C4-2B (cell line): Measurements from ENCODE around the gene C1orf50.
A peak's percentile ranks its signal among the peaks of the same experiment; 100 is the strongest.

Experiments
- H3K27ac ChIP-seq: fragments of 450-650 bp; 2 replicates; pipeline ENCODE4 v1.5.1; 2017
- ZFX ChIP-seq: fragments of 450-650 bp; IDR thresholded peaks from 2 replicates; pipeline ENCODE4 v1.6.1; 2017
- TF ChIP-seq, protein P1 (sequence below): fragments of 450-650 bp; conservative IDR thresholded peaks from 2 replicates; pipeline ENCODE4 v1.5.1; 2017; ENCODE audit warnings: mild to moderate bottlenecking

C1orf50 gene

DNA sequence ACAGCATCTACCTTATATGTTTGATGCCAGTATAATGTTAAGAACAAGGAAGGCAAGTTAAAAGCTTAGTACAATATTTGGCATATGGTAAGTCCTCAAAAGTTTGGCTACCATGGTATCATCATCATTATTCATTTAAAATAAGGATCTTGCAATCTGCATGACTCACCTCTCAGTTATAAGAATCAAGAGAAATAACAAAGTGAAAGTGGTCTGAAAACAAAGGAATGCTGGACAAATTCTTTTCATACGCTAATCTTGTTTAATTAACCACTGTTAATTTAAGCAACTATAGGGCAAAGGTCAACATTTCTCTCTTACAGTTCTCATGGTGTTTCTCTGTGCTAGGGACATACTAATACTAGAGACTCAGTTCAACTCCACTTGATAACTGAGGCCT lies 14.0 kb upstream of the C1orf50 start:
- H3K27ac ChIP-seq = no peak overlapping the region
- TF ChIP-seq ZFX = no peak
- TF ChIP-seq, protein P1, sequence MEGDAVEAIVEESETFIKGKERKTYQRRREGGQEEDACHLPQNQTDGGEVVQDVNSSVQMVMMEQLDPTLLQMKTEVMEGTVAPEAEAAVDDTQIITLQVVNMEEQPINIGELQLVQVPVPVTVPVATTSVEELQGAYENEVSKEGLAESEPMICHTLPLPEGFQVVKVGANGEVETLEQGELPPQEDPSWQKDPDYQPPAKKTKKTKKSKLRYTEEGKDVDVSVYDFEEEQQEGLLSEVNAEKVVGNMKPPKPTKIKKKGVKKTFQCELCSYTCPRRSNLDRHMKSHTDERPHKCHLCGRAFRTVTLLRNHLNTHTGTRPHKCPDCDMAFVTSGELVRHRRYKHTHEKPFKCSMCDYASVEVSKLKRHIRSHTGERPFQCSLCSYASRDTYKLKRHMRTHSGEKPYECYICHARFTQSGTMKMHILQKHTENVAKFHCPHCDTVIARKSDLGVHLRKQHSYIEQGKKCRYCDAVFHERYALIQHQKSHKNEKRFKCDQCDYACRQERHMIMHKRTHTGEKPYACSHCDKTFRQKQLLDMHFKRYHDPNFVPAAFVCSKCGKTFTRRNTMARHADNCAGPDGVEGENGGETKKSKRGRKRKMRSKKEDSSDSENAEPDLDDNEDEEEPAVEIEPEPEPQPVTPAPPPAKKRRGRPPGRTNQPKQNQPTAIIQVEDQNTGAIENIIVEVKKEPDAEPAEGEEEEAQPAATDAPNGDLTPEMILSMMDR = no peak

DNA sequence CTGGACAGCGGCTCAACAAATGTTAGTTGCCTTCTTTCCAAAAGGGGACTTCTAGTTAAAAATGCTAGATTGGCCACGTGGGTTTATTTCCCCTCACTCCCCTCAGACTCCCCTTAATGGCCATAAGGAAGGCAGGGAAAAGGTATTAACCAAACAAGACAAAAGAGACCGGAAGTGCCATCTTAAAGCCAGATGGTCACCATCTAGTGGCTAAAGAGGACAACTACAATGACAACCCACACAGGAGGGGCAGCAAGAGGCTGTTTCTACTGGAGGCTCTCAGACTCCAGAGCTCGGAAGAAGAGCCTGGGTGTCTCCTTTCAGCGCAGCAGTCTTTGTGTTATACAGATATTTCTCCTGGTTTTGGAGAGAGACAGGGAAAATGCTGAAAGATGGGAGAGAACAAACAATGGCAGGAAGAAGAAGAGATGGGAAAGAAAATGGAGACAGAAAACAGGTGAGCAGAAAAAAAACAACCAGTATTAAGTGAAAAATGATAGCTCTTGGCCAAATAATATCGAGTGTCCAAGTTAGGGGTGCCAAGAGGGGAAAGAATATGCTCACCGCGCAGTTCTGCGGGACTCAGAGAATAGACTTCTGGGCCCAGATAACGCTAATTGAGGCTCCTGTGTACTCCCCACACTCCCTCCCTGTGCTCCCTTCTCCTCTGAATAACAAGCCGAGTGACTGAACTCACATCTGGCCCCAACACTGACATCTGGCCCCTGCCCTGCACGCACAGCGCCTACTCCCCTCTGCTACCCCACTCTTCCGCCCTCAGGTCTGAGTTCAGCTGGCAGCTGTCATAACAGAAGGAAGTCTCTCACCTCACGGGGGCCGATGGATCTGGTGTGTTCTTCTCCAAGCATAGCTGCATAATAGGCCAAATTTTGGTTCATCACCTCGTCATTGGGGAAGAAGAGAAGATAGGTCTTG lies 9.8 kb upstream of the C1orf50 start:
- no peak overlapping the region for H3K27ac ChIP-seq
- no peak for TF ChIP-seq ZFX
- TF ChIP-seq, protein P1 = peak; percentile 90

DNA sequence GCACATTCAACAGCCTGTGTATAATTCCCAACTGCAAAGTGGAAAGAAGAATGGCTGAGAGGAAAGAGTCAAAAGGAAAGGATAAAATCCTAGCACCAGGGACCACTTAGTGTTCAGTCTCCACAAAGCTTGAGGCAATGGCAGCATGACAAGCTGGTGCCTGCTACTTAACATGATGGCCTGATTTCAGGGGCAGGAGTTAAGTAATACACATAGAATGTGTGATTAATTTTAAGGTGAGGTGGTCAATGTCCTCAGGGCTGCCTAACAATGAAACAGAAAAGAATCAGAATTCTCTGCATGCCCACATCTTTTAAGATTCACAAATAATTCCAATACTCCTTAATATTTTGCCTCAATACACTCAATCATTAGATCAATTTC lies 9.2 kb upstream of the C1orf50 start:
- no peak overlapping the region for H3K27ac ChIP-seq
- TF ChIP-seq, protein P1 = no peak
- TF ChIP-seq ZFX = no peak

DNA sequence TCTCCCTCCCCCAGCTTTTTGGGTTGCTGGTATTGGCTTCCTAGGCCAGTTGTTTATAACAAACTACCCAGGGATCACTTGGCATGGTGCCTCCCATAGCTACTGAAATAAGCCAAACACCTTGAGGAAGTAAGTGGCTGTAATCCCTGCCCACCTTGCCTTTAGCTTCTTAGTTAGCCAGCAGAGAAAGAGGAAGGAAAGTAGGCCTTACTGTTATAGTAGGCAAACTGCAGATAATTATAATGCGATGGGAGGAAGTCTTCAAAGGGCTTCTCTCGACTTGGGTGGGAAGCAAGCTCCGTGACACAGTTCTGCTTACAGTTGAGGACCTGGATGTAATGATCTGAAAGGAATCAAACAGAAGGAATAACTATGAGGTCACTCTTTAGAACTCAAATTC lies 8.4 kb upstream of the C1orf50 start:
- H3K27ac ChIP-seq = no peak overlapping the region
- no peak for TF ChIP-seq ZFX
- TF ChIP-seq, protein P1 = no peak

DNA sequence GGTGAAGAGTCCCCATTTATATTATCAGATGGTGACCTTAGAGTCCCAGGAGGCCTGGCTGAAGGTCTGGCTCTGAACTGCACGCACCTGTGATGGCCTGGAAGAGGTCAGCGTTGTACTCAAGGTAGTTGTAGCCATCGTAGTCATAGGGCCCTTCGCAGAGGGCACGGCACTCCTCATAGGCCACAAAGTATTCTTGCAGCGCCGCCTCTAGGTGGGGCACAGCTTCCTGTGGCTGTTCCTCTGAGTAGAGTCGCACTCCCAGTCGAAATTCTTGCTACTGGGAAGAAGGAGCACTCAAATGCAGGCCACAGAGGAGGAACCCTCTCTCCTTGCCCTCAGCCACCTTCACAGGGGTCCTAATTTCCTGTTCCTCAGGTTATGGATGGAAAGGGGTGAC lies 7.9 kb upstream of the C1orf50 start:
- H3K27ac ChIP-seq = no peak overlapping the region
- no peak for TF ChIP-seq ZFX
- TF ChIP-seq, protein P1 = no peak

DNA sequence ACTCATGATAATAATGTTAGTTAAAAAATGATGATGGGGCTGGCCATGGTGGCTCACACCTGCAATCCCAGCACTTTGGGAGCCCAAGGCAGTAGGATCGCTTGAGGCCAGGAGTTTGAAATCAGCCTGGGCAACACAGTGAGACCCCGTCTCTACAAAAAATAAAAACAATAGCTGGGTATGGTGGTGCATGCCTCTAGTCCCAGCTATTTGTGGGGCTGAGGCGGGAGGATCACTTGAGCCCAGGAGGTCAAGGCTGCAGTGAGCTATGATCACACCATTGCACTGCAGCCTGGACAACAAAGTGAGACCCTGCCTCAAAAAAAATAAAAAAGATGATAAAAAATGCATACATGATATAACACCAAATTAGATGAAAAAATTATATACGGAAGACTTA lies 5.5 kb upstream of the C1orf50 start:
- no peak overlapping the region for H3K27ac ChIP-seq
- TF ChIP-seq, protein P1 = no peak
- no peak for TF ChIP-seq ZFX

DNA sequence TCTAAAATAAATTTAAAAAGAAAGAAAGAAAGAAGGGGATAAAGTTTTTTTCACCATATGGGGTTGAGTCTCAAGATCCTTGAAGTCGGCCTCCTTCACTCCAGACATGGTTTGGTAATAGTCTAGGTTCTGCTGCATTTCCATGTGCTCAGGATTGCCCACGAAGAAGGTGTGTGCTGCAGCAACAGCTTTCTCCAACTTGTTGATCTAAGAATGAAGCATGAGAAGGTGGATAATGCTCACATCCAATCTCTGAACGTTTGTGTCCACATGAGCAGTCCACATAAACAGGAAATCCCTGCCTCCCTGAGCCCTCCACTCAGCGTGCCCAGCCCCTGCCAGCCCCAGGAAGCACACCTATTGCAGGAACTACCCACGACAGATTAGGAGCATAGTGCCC lies 4.8 kb upstream of the C1orf50 start:
- TF ChIP-seq, protein P1 = no peak
- TF ChIP-seq ZFX = no peak
- H3K27ac ChIP-seq = no peak overlapping the region
